SU-DHL-6 (cell line): ENCODE data around the gene RNF31.

Experiments used
- H2AFZ ChIP-seq: fragments of 200-600 bp; sonication (generic); 2 replicates; pipeline ENCODE4 v1.6.1; 2014; ENCODE audit warnings: low read depth, mild to moderate bottlenecking, moderate library complexity, mixed read lengths, antibody characterized with exemption, low read length; ENCODE audit not compliant: severe bottlenecking
- H3F3A ChIP-seq: fragments of 200-600 bp; shearing (Covaris generic); 2 replicates; pipeline ENCODE4 v1.6.0; 2016; ENCODE audit warnings: antibody characterized with exemption, mild to moderate bottlenecking; ENCODE audit not compliant: insufficient read depth
- H3K27ac ChIP-seq: fragments of 200-600 bp; sonication (generic); 2 replicates; pipeline ENCODE4 v1.5.1; 2016; ENCODE audit warnings: low read depth, mild to moderate bottlenecking, low read length, moderate library complexity, mixed read lengths
- H3K27me3 ChIP-seq: fragments of 200-600 bp; sonication (generic), shearing (Covaris generic); 2 replicates; pipeline ENCODE4 v1.6.0; 2014; ENCODE audit warnings: mild to moderate bottlenecking, low read length
- H3K36me3 ChIP-seq: fragments of 200-600 bp; sonication (generic); 2 replicates; pipeline ENCODE4 v1.6.1; 2014; ENCODE audit warnings: mild to moderate bottlenecking, low read length, mixed read lengths
- H3K4me2 ChIP-seq: fragments of 300-600, 200-600 bp; shearing (Covaris generic), sonication (generic); 2 replicates; pipeline ENCODE4 v1.6.0; 2014; ENCODE audit warnings: low read length, low read depth, mild to moderate bottlenecking; ENCODE audit not compliant: poor library complexity, severe bottlenecking
- H3K4me3 ChIP-seq: fragments of 200-600 bp; sonication (generic); 2 replicates; pipeline ENCODE4 v1.5.1; 2014; ENCODE audit warnings: antibody characterized with exemption, low read length, mild to moderate bottlenecking, mixed read lengths; ENCODE audit not compliant: insufficient read depth, poor library complexity, severe bottlenecking
- H3K79me2 ChIP-seq: fragments of 200-600 bp; sonication (generic); 2 replicates; pipeline ENCODE4 v1.6.1; 2014; ENCODE audit warnings: mild to moderate bottlenecking, low read length, moderate library complexity; ENCODE audit not compliant: insufficient read depth
- H3K9ac ChIP-seq: fragments of 200-600 bp; sonication (generic); 2 replicates; pipeline ENCODE4 v1.7.0; 2014; ENCODE audit warnings: mild to moderate bottlenecking, low read length
- H3K9me2 ChIP-seq: fragments of 200-600 bp; sonication (generic); replicated peaks from 2 replicates; pipeline ENCODE4 v1.6.1; 2014; ENCODE audit warnings: low read length; ENCODE audit not compliant: insufficient read depth
- H3K9me3 ChIP-seq: fragments of 200-600 bp; sonication (generic); 2 replicates; pipeline ENCODE4 v1.6.1; 2014; ENCODE audit warnings: low read length, mixed read lengths; ENCODE audit not compliant: insufficient read depth
- H4K20me1 ChIP-seq: fragments of 200-600 bp; sonication (generic); 2 replicates; pipeline ENCODE4 v1.6.1; 2014; ENCODE audit warnings: low read depth, mild to moderate bottlenecking, antibody characterized with exemption, low read length, moderate library complexity, mixed read lengths
- CTCF ChIP-seq: fragments of 200-600 bp; sonication (generic); IDR thresholded peaks from one replicate; pipeline ENCODE4 v1.5.1; 2017; ENCODE audit warnings: antibody characterized with exemption, mild to moderate bottlenecking, low read length, moderate library complexity; ENCODE audit not compliant: insufficient read depth, poor library complexity, severe bottlenecking
- EZH2phosphoT487 ChIP-seq: fragments of 200-600 bp; sonication (generic), shearing (Covaris generic); conservative IDR thresholded peaks from 2 replicates; pipeline ENCODE4 v1.6.1; 2018; ENCODE audit warnings: mild to moderate bottlenecking, antibody characterized with exemption, low read length, moderate library complexity, mixed read lengths

The RNF31 gene

DNA sequence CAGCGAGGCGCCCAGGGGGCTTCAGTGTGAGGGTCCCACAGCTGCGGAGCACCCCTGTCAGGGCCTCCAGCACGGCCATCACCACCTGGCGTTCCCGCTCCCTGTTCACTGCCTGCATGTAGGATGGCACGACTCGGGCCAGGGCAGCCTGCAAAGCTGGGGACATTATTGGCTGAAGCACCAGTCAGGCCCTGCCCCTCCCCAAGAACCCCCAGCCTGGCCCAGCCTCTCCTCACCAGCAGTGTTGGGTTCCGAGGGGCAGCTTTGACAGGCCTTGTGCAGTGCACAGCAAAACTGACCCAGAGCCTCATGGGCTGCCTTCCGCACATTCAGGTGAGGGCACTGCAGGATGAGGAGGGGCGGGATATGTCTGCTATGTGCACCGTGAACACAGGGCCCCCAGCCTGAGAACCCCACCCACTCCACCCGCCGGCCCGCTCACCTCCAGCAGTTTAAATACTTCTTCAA is 35.8 kb downstream of the RNF31 start:
- Histone ChIP-seq H3K79me2 (no peaks in the 10 kb centered on the region), H3K9me2 (no peaks in the 10 kb centered on the region), H3K4me3 (no peak overlapping the region), H3K9me3 (no peaks in the 10 kb centered on the region), H3K9ac (no peak overlapping the region), H4K20me1 (no peaks in the 10 kb centered on the region), H3K27ac (no peak overlapping the region), H3K4me2 (no peak overlapping the region), H3F3A (no peaks in the 10 kb centered on the region), H3K27me3 (no peaks in the 10 kb centered on the region), H3K36me3 (no peaks in the 10 kb centered on the region), H2AFZ (no peak overlapping the region)
- no peak for TF ChIP-seq CTCF
- no peak for TF ChIP-seq EZH2phosphoT487

DNA sequence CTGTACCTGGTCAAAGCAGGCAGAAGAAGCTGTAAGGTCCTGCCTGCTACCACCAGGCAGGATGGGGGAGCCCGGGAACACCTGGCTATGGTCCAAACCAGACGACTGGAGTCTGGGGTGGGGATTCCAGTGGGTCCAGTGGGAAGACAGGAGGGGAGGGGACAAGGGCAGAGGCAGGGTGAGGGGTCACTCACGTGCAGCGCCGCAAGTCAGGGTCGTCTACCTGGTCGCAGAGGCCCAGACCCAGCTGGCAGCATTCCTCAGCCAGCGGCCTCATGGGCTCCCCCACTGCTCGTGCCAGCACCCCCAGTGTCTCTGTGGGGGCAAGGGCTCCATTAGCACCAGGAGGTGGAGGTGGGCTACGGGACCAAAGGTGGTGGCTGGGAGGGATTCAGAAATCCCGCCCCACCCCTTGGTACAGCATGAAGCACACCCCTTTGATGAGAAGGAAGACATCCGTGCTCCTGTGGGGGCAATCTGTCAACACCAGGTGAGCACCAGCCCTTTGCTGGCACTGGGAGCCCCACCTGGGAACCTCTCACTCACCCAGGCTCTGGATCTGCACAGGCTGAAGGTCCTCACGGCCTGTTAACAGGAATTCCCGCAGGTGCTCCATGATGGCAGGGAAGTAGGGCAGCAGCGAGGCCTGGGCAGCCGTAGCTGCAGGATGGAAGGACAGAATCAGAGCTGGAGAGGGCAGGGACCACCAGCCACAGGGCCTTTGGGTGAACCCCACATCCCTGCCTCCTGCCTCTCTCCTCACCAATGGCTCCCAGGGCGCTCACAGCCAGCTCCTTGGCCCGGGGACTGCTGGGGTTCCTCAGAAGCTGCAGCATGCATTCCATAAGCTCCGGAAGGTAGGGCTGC is 37.0 kb downstream of the RNF31 start:
- H4K20me1 ChIP-seq = no peaks in the 10 kb centered on the region
- TF ChIP-seq CTCF = no peak
- TF ChIP-seq EZH2phosphoT487 = no peak
- no peak overlapping the region for H3K4me3 ChIP-seq
- H3K9ac ChIP-seq = no peak overlapping the region
- peaks cover 6% of the 10 kb centered on the region for H3F3A ChIP-seq
- no peak overlapping the region for H2AFZ ChIP-seq
- no peak overlapping the region for H3K4me2 ChIP-seq
- H3K36me3 ChIP-seq = no peaks in the 10 kb centered on the region
- H3K9me2 ChIP-seq = no peaks in the 10 kb centered on the region
- H3K27ac ChIP-seq = no peak overlapping the region
- H3K27me3 ChIP-seq = no peaks in the 10 kb centered on the region
- no peaks in the 10 kb centered on the region for H3K79me2 ChIP-seq
- no peaks in the 10 kb centered on the region for H3K9me3 ChIP-seq

- no peak overlapping the region for H3K27ac ChIP-seq
- no peaks in the 10 kb centered on the region for H3K79me2 ChIP-seq
- H3F3A ChIP-seq = peaks cover 13% of the 10 kb centered on the region
- H2AFZ ChIP-seq = no peak overlapping the region
- H3K9me3 ChIP-seq = no peaks in the 10 kb centered on the region
- TF ChIP-seq EZH2phosphoT487 (no peak), CTCF (no peak)
- H3K36me3 ChIP-seq = no peaks in the 10 kb centered on the region
- H4K20me1 ChIP-seq = no peaks in the 10 kb centered on the region
- no peak overlapping the region for H3K4me2 ChIP-seq
- no peak overlapping the region for H3K4me3 ChIP-seq
- no peak overlapping the region for H3K9ac ChIP-seq
- no peaks in the 10 kb centered on the region for H3K9me2 ChIP-seq
- H3K27me3 ChIP-seq = no peaks in the 10 kb centered on the region
Measured at GRCh38 chr14:24185026-24185425, 37.7 kb downstream of the RNF31 start.
